GM19035 (cell line): ENCODE measurements around the gene RBM20.
"Not testable (repeated sequence)": the region's sequence is repeated elsewhere in the genome, so short reads cannot be mapped to it uniquely, and the experiment has no call there.

Source experiments
- ATAC-seq: cut with Tn5 transposase; IDR thresholded peaks from one replicate; pipeline ENCODE4 v1.9.1; 2021; ENCODE audit not compliant: unreplicated experiment

RBM20 gene

GRCh38 chr10:110643653-110644597 is at the start of gene RBM20:
TSS of gene RBM20 (plus strand) at chr10:110644336. CDS start at chr10:110644455, 119 bp downstream.
- no peak for ATAC-seq

GRCh38 chr10:110597476-110597875 is 46.7 kb upstream of the RBM20 start:
- ATAC-seq: no peak

- no peak for ATAC-seq
Measured at GRCh38 chr10:110600487-110601101, 43.5 kb upstream of the RBM20 start.

GRCh38 chr10:110601581-110601980 is 42.6 kb upstream of the RBM20 start:
- no peak for ATAC-seq

- no peak for ATAC-seq
Measured at GRCh38 chr10:110608087-110608486, 36.0 kb upstream of the RBM20 start.

- ATAC-seq: no peak
Measured at GRCh38 chr10:110609605-110610004, 34.5 kb upstream of the RBM20 start.

- ATAC-seq: no peak
Measured at GRCh38 chr10:110610308-110610774, 33.8 kb upstream of the RBM20 start.

GRCh38 chr10:110610781-110611180 is 33.4 kb upstream of the RBM20 start:
- ATAC-seq: not testable (repeated sequence)

- no peak for ATAC-seq
Measured at GRCh38 chr10:110612087-110612486, 32.0 kb upstream of the RBM20 start.

- ATAC-seq: no peak
Measured at GRCh38 chr10:110612629-110613028, 31.5 kb upstream of the RBM20 start.

GRCh38 chr10:110613341-110613995 is 30.7 kb upstream of the RBM20 start:
- peak; percentile 20 for ATAC-seq

- ATAC-seq: peak; percentile 45
Measured at GRCh38 chr10:110613996-110614495, 30.1 kb upstream of the RBM20 start.

GRCh38 chr10:110615057-110615747 is 28.9 kb upstream of the RBM20 start:
- no peak for ATAC-seq

GRCh38 chr10:110616493-110617033 is 27.6 kb upstream of the RBM20 start:
- ATAC-seq: no peak

GRCh38 chr10:110617425-110618229 is 26.5 kb upstream of the RBM20 start:
- ATAC-seq: no peak

- ATAC-seq: no peak
Measured at GRCh38 chr10:110618230-110618610, 25.9 kb upstream of the RBM20 start.

- no peak for ATAC-seq
Measured at GRCh38 chr10:110619514-110620397, 24.4 kb upstream of the RBM20 start.

GRCh38 chr10:110620398-110620719 is 23.8 kb upstream of the RBM20 start:
- no peak for ATAC-seq

GRCh38 chr10:110623316-110623715 is 20.8 kb upstream of the RBM20 start:
- ATAC-seq: not testable (repeated sequence)
